Natural killer cell (primary cell): ENCODE results near the gene WDR77. TPM values are rescaled to one million over a fixed set of nuclear protein-coding genes. Genes with fewer than 3 reads are reported as not detected.

Source experiments
- ATAC-seq, 3 donors: fragments of 150-1000 bp in 2 of 3; fragments of 200-7000 bp in 1 of 3; cut with Tn5 transposase; 1 replicate in 1 of 3; 2 replicates in 2 of 3; pipeline ENCODE4 v1.10.0; 2021; ENCODE audit warnings: mild to moderate bottlenecking in 2 of 3, moderate library complexity in 2 of 3
- DNase-seq, 2 donors: peaks; one replicate each; pipeline versions ENCODE4 v3.0.0 to v3.0.0-alpha.2; 2013 to 2021; ENCODE audit warnings: mixed read lengths in 1 of 2
- H3K27ac ChIP-seq: one replicate; pipeline ENCODE4 v1.5.1; 2013; ENCODE audit warnings: mild to moderate bottlenecking, low read length
- H3K27me3 ChIP-seq: one replicate; pipeline ENCODE4 v1.6.1; 2013; ENCODE audit warnings: low read length; ENCODE audit not compliant: control insufficient read depth, insufficient read depth
- H3K36me3 ChIP-seq: one replicate; pipeline ENCODE4 v1.6.1; 2013; ENCODE audit warnings: low read length; ENCODE audit not compliant: control insufficient read depth, insufficient read depth
- H3K4me1 ChIP-seq: one replicate; pipeline ENCODE4 v1.6.1; 2013; ENCODE audit warnings: low read length; ENCODE audit not compliant: control insufficient read depth, insufficient read depth
- H3K4me3 ChIP-seq: one replicate; pipeline ENCODE4 v1.5.1; 2013; ENCODE audit warnings: low read length
- H3K9me3 ChIP-seq: one replicate; pipeline ENCODE4 v1.6.1; 2013; ENCODE audit warnings: low read length; ENCODE audit not compliant: control insufficient read depth, insufficient read depth
- H3K27ac Mint-ChIP-seq, 2 donors: one replicate each; pipeline ENCODE4 v1.8.0; 2022; ENCODE audit warnings: mild to moderate bottlenecking in 2 of 2, mixed read lengths in 2 of 2, moderate library complexity in 1 of 2
- H3K27me3 Mint-ChIP-seq, 2 donors: one replicate each; pipeline ENCODE4 v1.8.0; 2022; ENCODE audit warnings: low read depth in 2 of 2, mixed read lengths in 2 of 2
- H3K36me3 Mint-ChIP-seq: one replicate; pipeline ENCODE4 v1.8.0; 2022; ENCODE audit warnings: mixed read lengths
- H3K4me1 Mint-ChIP-seq, 2 donors: one replicate each; pipeline ENCODE4 v1.8.0; 2022; ENCODE audit warnings: mixed read lengths in 2 of 2
- H3K4me3 Mint-ChIP-seq: one replicate; pipeline ENCODE4 v1.8.0; 2022; ENCODE audit warnings: mild to moderate bottlenecking, moderate library complexity, mixed read lengths
- H3K9me3 Mint-ChIP-seq, 2 donors: one replicate each; pipeline ENCODE4 v1.8.0; 2022; ENCODE audit warnings: mixed read lengths in 2 of 2
- WGBS: methylation state at CpG from one replicate; pipeline ENCODE4 v1.1.7; 2013; ENCODE audit warnings: missing lambda C conversion rate; ENCODE audit not compliant: insufficient coverage; 5-methylcytosine and 5-hydroxymethylcytosine counted together
- intact Hi-C: fragments of 100-400 bp; cut with micrococcal nuclease; formaldehyde crosslinking; loops from one replicate; pipeline ENCODE4 v1.14.2; 2022
- total RNA-seq, 4 donors: library from RNA; stranded (reverse); fragments of 120-200 nt in 1 of 4; gene quantifications; one replicate each; pipeline versions ENCODE4 v1.2.3 to v1.2.4, GENCODE V29; 2013 to 2022
- TF ChIP-seq, protein P1 (sequence below): fragments of 200-600 bp; IDR thresholded peaks from one replicate; pipeline ENCODE4 v1.8.0; 2022; ENCODE audit warnings: antibody characterized with exemption

Gene WDR77
- total RNA-seq, 3 donors from 2014 or later (not counting 1 experiment from before 2014, with no cell fraction given) = 15.5 to 20.8 (median 17.8) TPM

- Mint-ChIP-seq H3K27me3 (no peaks in the 10 kb centered on the region), H3K9me3 (no peaks in the 10 kb centered on the region), H3K27ac (no peak overlapping the region), H3K36me3 (peaks cover 4% of the 10 kb centered on the region), H3K4me1 (peaks cover 0 to 9% of the 10 kb centered on the region in 2 donors), H3K4me3 (no peak overlapping the region)
- Histone ChIP-seq H3K4me1 (peaks cover 30% of the 10 kb centered on the region), H3K27me3 (no peaks in the 10 kb centered on the region), H3K27ac (no peak overlapping the region), H3K9me3 (no peaks in the 10 kb centered on the region), H3K36me3 (peaks cover 22% of the 10 kb centered on the region), H3K4me3 (no peak overlapping the region)
- ATAC-seq (no peak), DNase-seq (no peak)
- TF ChIP-seq, protein P1, sequence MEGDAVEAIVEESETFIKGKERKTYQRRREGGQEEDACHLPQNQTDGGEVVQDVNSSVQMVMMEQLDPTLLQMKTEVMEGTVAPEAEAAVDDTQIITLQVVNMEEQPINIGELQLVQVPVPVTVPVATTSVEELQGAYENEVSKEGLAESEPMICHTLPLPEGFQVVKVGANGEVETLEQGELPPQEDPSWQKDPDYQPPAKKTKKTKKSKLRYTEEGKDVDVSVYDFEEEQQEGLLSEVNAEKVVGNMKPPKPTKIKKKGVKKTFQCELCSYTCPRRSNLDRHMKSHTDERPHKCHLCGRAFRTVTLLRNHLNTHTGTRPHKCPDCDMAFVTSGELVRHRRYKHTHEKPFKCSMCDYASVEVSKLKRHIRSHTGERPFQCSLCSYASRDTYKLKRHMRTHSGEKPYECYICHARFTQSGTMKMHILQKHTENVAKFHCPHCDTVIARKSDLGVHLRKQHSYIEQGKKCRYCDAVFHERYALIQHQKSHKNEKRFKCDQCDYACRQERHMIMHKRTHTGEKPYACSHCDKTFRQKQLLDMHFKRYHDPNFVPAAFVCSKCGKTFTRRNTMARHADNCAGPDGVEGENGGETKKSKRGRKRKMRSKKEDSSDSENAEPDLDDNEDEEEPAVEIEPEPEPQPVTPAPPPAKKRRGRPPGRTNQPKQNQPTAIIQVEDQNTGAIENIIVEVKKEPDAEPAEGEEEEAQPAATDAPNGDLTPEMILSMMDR = no peak
- WGBS = 92% methylated on average over 2 of the region's 2 CpGs
- intact Hi-C loops = no loop called here
Observed at GRCh38 chr1:111467865-111468716, 19.0 kb upstream of the WDR77 start.

GRCh38 chr1:111466480-111466879 is 17.4 kb upstream of the WDR77 start:
- Mint-ChIP-seq H3K4me3 (no peak overlapping the region), H3K9me3 (no peaks in the 10 kb centered on the region), H3K4me1 (peaks cover 0 to 9% of the 10 kb centered on the region in 2 donors), H3K27me3 (no peaks in the 10 kb centered on the region), H3K36me3 (peaks cover 10% of the 10 kb centered on the region), H3K27ac (no peak overlapping the region)
- Histone ChIP-seq H3K27me3 (no peaks in the 10 kb centered on the region), H3K4me3 (no peak overlapping the region), H3K36me3 (peaks cover 36% of the 10 kb centered on the region), H3K4me1 (peaks cover 16% of the 10 kb centered on the region), H3K9me3 (no peaks in the 10 kb centered on the region), H3K27ac (no peak overlapping the region)
- TF ChIP-seq, protein P1 = no peak
- DNase-seq = no peak
- intact Hi-C loops = no loop called here
- no peak for ATAC-seq
- WGBS = no CpG with 5 or more reads among the region's 1 CpG

DNA sequence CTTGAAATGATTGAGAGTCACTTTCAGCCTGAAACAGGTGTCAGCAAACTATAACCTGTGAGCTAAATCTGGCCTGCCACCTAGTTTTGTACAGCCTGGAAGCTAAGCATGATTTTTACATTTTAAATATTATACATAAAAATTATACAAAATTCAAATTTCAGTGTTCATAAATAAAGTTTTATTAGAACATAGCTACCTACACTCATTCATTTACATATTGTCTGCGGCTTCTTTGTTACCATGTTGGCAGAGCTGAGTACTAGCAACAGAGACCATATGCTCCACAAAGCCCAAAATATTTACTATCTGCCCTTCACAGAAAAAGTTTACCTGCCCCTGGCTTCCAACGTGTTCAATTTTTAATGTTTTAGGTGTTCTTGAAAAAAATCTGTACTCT is 16.7 kb upstream of the WDR77 start:
- Mint-ChIP-seq H3K27ac (no peak overlapping the region), H3K4me1 (peaks cover 0 to 9% of the 10 kb centered on the region in 2 donors)
- ATAC-seq = no peak

More for the DNA sequence above, 16.7 kb upstream of the WDR77 start:
- intact Hi-C loops = no loop called here
- TF ChIP-seq, protein P1 = no peak
- Histone ChIP-seq H3K4me1 (peaks cover 12% of the 10 kb centered on the region), H3K9me3 (no peaks in the 10 kb centered on the region), H3K36me3 (peaks cover 42% of the 10 kb centered on the region), H3K4me3 (no peak overlapping the region), H3K27ac (no peak overlapping the region), H3K27me3 (no peaks in the 10 kb centered on the region)
- H3K36me3 Mint-ChIP-seq = peaks cover 10% of the 10 kb centered on the region
- no peak overlapping the region for H3K4me3 Mint-ChIP-seq
- H3K27me3 Mint-ChIP-seq = no peaks in the 10 kb centered on the region
- no peaks in the 10 kb centered on the region for H3K9me3 Mint-ChIP-seq
- no peak for DNase-seq
- WGBS = 89% methylated on average over 1 of the region's 2 CpGs
